Endothelial cell of umbilical vein (primary cell): ENCODE results near the gene GGACT.

Source experiments
- CTCF ChIP-seq, 2 donors: IDR thresholded peaks; 1 replicate in 1 of 2; 2 replicates in 1 of 2; pipeline ENCODE4 v1.5.1; 2011; ENCODE audit warnings: low read length in 2 of 2, mild to moderate bottlenecking in 2 of 2, moderate library complexity in 2 of 2, control low read depth in 1 of 2, inconsistent platforms in 1 of 2, low read depth in 1 of 2; ENCODE audit not compliant: insufficient read depth in 1 of 2; ENCODE audit errors: extremely low read depth in 1 of 2
- POLR2A ChIP-seq: IDR thresholded peaks from 2 replicates; pipeline ENCODE4 v1.6.1; 2012; ENCODE audit warnings: low read depth, mild to moderate bottlenecking, control low read depth, low read length
- POLR2AphosphoS5 ChIP-seq: IDR thresholded peaks from 2 replicates; pipeline ENCODE4 v1.6.1; 2012; ENCODE audit warnings: low read depth, mild to moderate bottlenecking, control low read depth, low read length, moderate library complexity; ENCODE audit not compliant: insufficient read depth

DNA sequence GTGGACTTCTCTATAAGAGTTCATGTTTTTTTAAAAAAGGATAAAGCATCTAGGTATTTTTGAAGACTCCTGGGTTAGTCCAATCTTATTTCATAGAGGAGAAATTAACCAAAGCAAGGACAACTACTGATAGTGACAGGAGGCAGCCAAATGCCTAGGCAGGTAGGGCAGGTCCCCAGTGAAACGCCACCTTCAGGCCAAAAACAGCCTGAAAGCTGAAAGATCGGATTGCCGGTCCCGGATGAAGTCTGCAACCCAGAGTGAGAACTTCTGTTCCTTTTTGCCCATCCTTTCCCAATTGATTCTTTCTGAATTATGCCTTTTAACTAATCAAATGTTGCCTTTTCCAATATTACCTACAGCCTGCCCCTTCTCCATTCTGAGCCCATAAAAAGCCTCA lies 6.1 kb upstream of the GGACT start:
- peak in 1 of 2 donors; percentile 13 for TF ChIP-seq CTCF (IDR thresholded peaks at IDR 0.05; ENCODE audit: extremely low read depth in 1 of 2, insufficient read depth in 1 of 2, low read depth in 1 of 2, low read length in 2 of 2)
- no peak for TF ChIP-seq POLR2AphosphoS5
- no peak for TF ChIP-seq POLR2A
